Adrenal gland (tissue), 12 donors: ENCODE measurements around the gene SIRT5. TPM values are rescaled to one million over a fixed set of nuclear protein-coding genes. Genes with fewer than 3 reads are reported as not detected.

Source experiments
- DNase-seq, 7 donors: peaks; one replicate each; pipeline ENCODE4 v3.0.0-alpha.2; 2019 to 2020
- H3K27ac ChIP-seq, 5 donors: fragments of 200-600 bp; sonication (generic) in 4 of 5; 1 replicate in 3 of 5; 2 replicates in 2 of 5; pipeline versions ENCODE4 v1.5.1 to v1.8.0; 2016 to 2020; ENCODE audit warnings: mild to moderate bottlenecking in 1 of 5
- H3K27me3 ChIP-seq: fragments of 200-600 bp; 2 replicates; pipeline ENCODE4 v1.8.0; 2021
- H3K36me3 ChIP-seq, 2 donors: fragments of 200-600 bp; replicated peaks in 1 of 2; 1 replicate in 1 of 2; 2 replicates in 1 of 2; pipeline versions ENCODE4 v1.5.1 to v1.8.0; 2018 to 2022
- H3K4me1 ChIP-seq, 2 donors: fragments of 200-600 bp; replicated peaks in 1 of 2; 1 replicate in 1 of 2; 2 replicates in 1 of 2; pipeline versions ENCODE4 v1.5.1 to v1.8.0; 2018 to 2021
- H3K4me3 ChIP-seq, 4 donors: fragments of 200-600 bp; sonication (generic) in 3 of 4; one replicate each; pipeline ENCODE4 v1.5.1; 2016 to 2018
- H3K9me3 ChIP-seq, 3 donors: fragments of 200-600 bp; sonication (generic) in 1 of 3; replicated peaks in 1 of 3; 1 replicate in 2 of 3; 2 replicates in 1 of 3; pipeline versions ENCODE4 v1.5.1 to v1.8.0; 2016 to 2021
- POLR2A ChIP-seq, 2 donors: fragments of 450-650 bp; IDR thresholded peaks; one replicate each; pipeline ENCODE4 v1.6.1; 2017; ENCODE audit warnings: antibody characterized with exemption in 2 of 2, mild to moderate bottlenecking in 2 of 2, moderate library complexity in 1 of 2
- WGBS, 4 donors: extraction: QIAGEN DNeasy Blood & Tissue Kit in 2 of 4; methylation state at CpG; one replicate each; pipeline versions ENCODE4 v1.1.5 to v1.1.7; 2013 to 2017; 5-methylcytosine and 5-hydroxymethylcytosine counted together
- intact Hi-C, 2 donors: fragments of 100-400 bp; cut with DNase I; formaldehyde crosslinking; loops; one replicate each; pipeline versions ENCODE4 v1.14.1 to v1.15.0; 2022 to 2023
- polyA plus RNA-seq, 3 donors: library from polyadenylated mRNA; stranded (reverse); fragments of 200-250 nt in 2 of 3; fragments of 350-450 nt in 1 of 3; fragmentation: Illumina TruSeq in 1 of 3; extraction: RNeasy Lipid Tissue Mini Kit (QIAGEN cat#74804) in 1 of 3; gene quantifications; one replicate each; pipeline ENCODE4 v1.2.3, GENCODE V29; 2013 to 2014
- total RNA-seq, 9 donors: library from RNA; depleted of rRNA in 4 of 9; stranded (reverse); fragments of >200 nt in 4 of 9; fragments of 120-200 nt in 1 of 9; fragmentation: NEBNext Ultra II Directional in 1 of 9; extraction: Animal tissue kit (Norgen Biotek cat#: 25700) in 1 of 9; gene quantifications; one replicate each; pipeline versions ENCODE4 v1.1.0 to v1.2.4, GENCODE V29; 2013 to 2023
- TF ChIP-seq, protein P1 (sequence below), 6 experiments: fragments of 450-650 bp in 4 of 6; fragments of 200-600 bp in 2 of 6; sonication (generic) in 1 of 6; IDR thresholded peaks; 1 replicate in 5 of 6; 2 replicates in 1 of 6; pipeline versions ENCODE4 v1.5.1 to v1.8.0; 2016 to 2021; ENCODE audit warnings: antibody characterized with exemption in 6 of 6, mild to moderate bottlenecking in 2 of 6, moderate library complexity in 1 of 6
- donor health status: healthy with polysubstance abuse.
- donor health status: Bipolar disorder and iron deficiency.
- donor health status: DM: yes; HTN: yes; CAD: no.
- donor health status: DM: no; HTN: no; CAD: no.
- donor health status: DM: no; HTN: no; CAD: no.
- donor health status: DM: yes; HTN: yes; CAD: no.

Gene SIRT5
- total and polyA plus RNA-seq, 12 donors: 6.6 to 18.2 (median 11.1) TPM

DNA sequence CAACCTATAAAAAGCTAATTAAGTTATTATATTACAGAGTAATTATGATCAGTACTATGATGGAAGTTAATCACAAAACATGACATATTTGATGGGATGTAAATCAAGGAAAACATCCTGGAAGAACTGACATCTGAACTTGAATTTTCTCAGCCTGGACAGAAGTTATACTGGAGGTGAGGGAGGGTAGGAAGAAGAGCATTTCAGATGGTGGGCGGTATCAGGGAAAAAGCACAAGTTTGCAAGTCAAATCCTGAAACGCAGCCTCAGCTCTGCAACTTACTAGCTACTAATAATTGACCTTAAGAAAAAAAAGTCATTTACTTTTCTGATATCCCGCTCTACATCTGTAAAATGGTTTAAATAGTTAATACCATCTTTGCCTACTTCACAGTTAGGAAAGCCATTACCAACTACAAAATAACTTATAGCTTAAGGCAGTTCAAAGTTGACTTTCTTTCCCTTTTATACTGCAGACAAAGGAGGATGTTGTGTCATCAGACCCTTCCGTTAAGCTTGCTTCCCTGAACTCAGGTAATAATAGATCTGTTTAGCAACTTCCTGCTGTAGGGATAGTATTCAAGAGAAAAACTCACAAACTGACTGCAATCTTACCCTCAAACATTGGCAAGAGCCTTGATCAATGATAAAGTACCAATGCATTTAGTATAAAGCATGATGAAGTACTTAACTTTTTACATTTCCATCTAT lies 61.7 kb downstream of the SIRT5 start:
- no peak for DNase-seq
- Histone ChIP-seq H3K27me3 (no peaks in the 10 kb centered on the region), H3K9me3 (no peaks in the 10 kb centered on the region), H3K4me3 (no peak overlapping the region), H3K27ac (no peak overlapping the region), H3K4me1 (peaks cover 0 to 11% of the 10 kb centered on the region in 2 donors), H3K36me3 (peaks cover 0 to 26% of the 10 kb centered on the region in 2 donors)
- 78 to 87% (median 80%) methylated on average over 4 of the region's 4 CpGs for WGBS, 4 donors
- intact Hi-C loops: no loop called here
- TF ChIP-seq, protein P1, sequence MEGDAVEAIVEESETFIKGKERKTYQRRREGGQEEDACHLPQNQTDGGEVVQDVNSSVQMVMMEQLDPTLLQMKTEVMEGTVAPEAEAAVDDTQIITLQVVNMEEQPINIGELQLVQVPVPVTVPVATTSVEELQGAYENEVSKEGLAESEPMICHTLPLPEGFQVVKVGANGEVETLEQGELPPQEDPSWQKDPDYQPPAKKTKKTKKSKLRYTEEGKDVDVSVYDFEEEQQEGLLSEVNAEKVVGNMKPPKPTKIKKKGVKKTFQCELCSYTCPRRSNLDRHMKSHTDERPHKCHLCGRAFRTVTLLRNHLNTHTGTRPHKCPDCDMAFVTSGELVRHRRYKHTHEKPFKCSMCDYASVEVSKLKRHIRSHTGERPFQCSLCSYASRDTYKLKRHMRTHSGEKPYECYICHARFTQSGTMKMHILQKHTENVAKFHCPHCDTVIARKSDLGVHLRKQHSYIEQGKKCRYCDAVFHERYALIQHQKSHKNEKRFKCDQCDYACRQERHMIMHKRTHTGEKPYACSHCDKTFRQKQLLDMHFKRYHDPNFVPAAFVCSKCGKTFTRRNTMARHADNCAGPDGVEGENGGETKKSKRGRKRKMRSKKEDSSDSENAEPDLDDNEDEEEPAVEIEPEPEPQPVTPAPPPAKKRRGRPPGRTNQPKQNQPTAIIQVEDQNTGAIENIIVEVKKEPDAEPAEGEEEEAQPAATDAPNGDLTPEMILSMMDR (IDR thresholded peaks at IDR 0.05): no peak
- TF ChIP-seq POLR2A (IDR thresholded peaks at IDR 0.05): no peak

DNA sequence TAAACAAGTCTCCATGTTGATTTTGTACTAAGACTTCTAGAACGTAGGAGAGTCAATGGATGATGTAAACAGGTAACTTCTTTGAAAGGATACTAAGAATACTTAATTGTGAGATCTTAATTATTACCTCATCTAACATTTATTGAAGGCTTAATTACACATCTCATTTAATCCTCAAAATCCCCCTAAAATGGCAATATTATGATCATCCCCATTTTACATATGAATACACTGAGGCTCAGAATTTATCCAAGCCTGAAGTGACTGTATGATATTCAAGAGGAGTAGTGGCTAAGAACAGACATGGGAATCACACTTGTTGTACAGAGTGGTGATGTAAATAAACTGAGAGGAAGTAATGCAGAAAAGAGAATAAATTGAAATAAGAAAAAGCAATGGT lies 63.6 kb downstream of the SIRT5 start:
- DNase-seq: no peak
- Histone ChIP-seq H3K36me3 (peaks cover 0 to 22% of the 10 kb centered on the region in 2 donors), H3K27me3 (no peaks in the 10 kb centered on the region), H3K9me3 (no peaks in the 10 kb centered on the region), H3K4me1 (peaks cover 0 to 10% of the 10 kb centered on the region in 2 donors), H3K27ac (no peak overlapping the region), H3K4me3 (no peak overlapping the region)
- TF ChIP-seq POLR2A (IDR thresholded peaks at IDR 0.05): no peak
- TF ChIP-seq, protein P1 (IDR thresholded peaks at IDR 0.05): no peak
- intact Hi-C loops: no loop called here
- WGBS, 4 donors: 92 to 94% (median 93%) methylated on average over 1 of the region's 1 CpG

DNA sequence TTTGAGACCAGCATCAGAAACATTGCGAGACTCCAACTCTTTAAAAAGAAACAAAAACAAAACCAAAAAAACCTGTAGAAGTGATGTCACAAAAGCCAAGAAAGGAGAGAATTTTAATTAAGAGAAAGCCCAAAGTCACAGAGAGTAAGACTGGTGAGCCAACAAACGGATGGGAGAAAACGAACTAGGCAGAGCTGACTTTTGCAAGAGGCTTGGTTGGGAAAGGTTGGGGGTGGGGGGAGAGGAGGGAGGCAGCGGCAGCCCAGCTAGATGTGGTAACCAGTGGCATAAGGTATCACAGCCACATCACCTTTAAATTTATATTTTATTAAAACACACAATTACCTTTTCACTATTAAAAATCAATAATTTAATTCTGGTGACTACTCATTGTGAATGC lies 64.2 kb downstream of the SIRT5 start:
- Histone ChIP-seq H3K4me3 (no peak overlapping the region), H3K27ac (no peak overlapping the region), H3K36me3 (peaks cover 0 to 22% of the 10 kb centered on the region in 2 donors), H3K9me3 (no peaks in the 10 kb centered on the region), H3K4me1 (peaks cover 0 to 10% of the 10 kb centered on the region in 2 donors), H3K27me3 (no peaks in the 10 kb centered on the region)
- no peak for TF ChIP-seq POLR2A (IDR thresholded peaks at IDR 0.05)
- TF ChIP-seq, protein P1 (IDR thresholded peaks at IDR 0.05): no peak
- no peak for DNase-seq
- intact Hi-C loops: no loop called here
- WGBS, 4 donors: 84 to 91% (median 88%) methylated on average over 4 of the region's 4 CpGs

DNA sequence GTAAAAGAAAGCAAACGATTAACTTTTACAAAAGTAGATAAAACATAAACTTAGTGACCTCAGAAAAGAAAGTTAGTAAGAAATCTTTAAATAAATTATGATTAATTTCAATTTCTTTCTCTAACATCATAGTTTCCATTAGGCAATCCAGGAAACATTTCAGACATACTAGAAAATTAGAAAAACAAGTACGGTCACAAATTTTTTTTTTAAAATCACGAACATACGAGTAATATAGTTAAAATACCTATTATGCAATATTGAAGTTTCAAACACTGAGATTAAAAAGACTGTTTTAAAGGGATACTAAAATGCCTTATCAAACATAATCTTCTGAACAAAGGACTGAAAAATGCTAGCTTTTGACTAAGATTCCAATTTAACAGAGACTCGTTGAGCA lies 66.9 kb downstream of the SIRT5 start:
- Histone ChIP-seq H3K9me3 (no peaks in the 10 kb centered on the region), H3K27ac (peak overlapping the region in 2 of 5 donors; percentile 1 to 50), H3K4me1 (peaks cover 0 to 19% of the 10 kb centered on the region in 2 donors), H3K4me3 (no peak overlapping the region), H3K36me3 (peaks cover 0 to 22% of the 10 kb centered on the region in 2 donors), H3K27me3 (no peaks in the 10 kb centered on the region)
- WGBS, 4 donors: 38 to 63% (median 61%) methylated on average over 5 of the region's 5 CpGs
- DNase-seq: no peak
- TF ChIP-seq, protein P1 (IDR thresholded peaks at IDR 0.05): no peak
- intact Hi-C loops: no loop called here
